Measurements from ENCODE around the gene TIMM44.

Gene TIMM44

DNA sequence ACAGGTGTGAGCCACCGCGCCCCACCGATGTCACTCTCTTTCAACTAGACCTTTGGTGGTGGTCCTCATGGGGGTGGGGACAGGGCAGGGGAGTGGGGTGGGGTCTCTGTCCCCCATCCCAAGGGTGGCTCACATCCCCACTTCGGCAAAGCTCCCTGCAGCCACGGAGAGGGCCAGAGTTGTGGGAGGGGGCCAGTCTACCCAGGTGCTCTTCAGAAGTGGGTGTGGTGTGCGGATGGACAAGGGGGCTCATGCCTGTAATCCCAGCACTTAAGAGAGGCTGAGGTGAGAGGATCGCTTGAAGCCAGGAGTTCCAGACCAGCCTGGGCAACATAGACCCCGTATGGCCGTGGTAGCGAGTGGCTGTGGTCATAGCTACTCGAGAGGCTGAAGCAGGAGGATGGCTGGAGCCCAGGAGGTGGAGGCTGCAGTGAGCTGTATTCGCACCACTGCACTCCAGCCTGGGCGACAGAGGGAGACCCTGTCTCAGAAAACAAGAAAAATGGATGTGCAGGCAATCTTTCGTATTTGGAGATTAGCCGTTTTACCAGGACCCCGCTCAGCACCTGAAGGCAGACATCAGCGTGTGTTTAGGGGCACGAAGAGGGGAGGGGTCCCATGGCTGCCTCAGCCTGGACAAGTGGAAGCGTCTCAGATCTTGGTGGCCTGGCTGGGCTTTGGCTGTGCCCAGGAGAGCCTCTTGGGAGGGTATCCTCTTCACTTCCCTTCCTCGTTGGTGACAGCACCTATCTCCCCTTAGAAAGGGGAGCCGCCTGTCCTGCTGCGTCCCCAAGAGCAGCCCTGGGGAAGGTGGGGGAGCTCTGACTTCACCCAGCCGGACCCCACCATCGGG lies 28.0 kb downstream of the TIMM44 start:
- in situ Hi-C loops (cut with HindIII; ENCODE audit: low sequenced_read_pairs), result no loop called here

DNA sequence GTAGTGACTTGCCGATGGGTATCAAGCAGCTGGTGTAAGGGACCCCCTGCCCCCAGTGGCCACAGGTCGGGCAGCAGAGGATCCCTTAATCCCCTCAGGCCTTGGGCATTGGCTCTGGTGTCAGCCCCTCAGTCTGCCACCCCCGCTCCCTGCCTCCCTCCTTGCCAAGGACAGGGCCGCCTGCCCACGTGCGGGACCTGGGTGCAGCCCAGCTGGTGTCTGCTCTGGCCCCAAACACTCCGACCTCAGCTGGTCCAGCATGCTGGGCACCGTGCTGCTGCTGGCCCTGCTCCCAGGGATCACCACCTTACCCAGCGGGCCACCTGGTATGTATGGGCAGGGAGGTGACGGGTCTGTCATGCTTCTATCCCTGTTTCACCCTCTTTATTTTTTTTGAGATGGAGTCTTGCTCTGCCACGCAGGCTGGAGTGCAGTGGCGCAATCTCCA lies 28.8 kb downstream of the TIMM44 start, which contains the start of gene TGFBR3L:
Gene TGFBR3L (plus strand): TSS at position 233 of the 448 bp plus-strand sequence.
- in situ Hi-C loops (cut with HindIII; ENCODE audit: low sequenced_read_pairs), result no loop called here

DNA sequence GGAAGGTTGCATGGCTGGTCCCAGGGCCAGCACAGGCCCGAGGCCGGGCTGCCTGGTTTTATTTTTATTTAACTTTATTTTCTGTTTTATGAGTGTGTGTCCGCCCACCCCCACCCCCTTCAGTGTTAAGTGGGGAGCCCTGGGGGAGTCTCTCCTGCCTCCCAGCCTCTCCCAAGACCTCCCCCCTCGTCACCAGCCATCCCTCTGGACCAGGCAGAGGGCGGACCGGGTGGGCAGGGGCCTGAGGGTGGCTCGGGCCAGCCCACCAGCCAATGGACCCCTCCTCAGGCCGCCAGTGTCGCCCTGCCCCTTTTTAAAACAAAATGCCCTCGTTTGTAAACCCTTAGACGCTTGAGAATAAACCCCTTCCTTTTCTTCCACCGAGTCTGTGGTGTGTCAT lies 29.4 kb downstream of the TIMM44 start:
- in situ Hi-C loops (cut with HindIII; ENCODE audit: low sequenced_read_pairs), result no loop called here

DNA sequence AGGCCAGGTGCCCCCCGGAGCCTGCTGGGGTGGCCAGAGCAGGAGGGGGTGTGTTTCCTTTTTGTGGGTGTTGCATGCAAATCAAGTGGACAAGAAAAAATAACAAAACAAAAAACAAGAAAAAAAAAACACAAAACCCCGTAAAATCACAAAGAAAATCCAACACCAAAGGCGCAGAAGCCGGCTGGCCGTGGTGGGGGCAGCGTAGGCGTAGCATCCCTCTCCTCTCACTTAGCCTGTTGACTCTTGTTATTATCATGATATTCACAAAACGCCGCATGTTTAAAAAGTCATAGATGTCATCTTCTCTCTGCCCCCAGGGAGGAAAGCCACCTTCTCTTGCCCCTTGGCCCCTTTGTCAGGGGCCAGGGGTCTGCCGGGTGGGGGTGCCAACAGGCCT lies 29.8 kb downstream of the TIMM44 start:
- in situ Hi-C loops (cut with HindIII; ENCODE audit: low sequenced_read_pairs), result no loop called here

DNA sequence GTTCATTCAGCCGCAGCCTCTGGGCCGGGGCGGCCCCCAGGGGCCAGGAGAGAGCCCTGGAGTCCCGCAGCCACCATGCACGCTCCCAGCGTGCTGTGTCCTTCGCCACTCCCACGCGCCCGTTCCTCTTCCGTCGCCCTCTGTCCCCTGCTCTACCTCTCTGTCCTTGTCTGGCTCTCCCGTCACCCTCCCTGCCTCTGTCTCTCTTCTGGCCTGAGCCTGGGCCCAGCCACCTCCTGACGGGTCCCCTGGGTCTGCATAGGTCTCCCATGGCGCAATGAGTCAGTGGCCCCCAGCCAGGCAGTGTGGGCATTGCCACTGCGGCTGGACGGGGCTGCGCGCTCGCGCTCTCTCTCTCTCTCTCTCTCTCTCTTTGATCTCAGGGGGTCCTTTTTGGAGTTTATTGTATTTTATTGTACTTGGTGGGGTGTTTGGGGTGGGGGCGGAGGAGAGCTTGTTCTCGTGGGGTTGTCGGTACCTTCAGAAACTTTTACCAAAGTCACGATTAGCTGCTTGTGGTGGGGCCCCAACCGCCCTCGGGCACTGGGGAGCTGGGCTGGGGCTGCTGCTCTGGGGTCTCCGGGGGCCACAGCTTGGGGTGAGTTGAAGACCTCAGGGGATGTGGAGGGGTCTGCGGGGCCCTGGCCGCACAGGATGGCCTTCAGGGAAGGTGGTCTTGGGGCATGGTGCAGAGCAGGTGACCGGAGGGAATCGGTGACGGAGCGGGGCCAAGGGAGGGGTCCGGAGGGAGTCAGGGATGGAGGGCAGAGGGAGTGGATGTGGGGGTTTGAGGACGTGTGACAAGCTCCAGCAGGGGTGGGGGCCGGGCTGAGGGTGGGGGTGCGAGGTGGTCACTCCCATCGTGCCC lies 30.5 kb downstream of the TIMM44 start:
- in situ Hi-C loops (cut with HindIII; ENCODE audit: low sequenced_read_pairs), result no loop called here

DNA sequence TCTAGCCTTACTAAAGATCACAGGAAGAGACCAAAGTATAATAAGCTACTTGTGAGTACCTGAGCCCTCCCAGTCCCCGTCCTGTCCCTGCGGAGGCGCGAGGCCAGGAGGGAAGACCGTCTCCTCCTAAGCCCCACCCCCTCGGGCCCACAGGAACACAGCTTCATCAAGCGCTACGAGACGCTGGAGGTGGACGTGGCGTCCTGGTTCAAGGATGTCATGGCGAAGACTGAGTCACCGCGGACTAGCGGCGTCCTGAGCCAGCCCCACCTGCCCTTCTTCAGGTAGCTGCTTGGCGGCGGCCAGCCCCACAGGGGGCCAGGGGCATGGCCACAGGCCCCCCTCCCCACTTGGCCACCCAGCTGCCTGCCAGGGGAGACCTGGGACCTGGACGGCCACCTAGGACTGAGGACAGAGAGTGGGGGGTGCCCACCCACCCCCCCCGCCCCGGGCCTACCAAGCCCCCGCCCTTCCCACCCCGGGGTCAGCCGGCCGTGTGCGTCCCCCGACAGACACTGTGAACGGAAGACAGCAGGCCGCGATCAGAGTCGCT lies 31.2 kb downstream of the TIMM44 start:
- in situ Hi-C loops (cut with HindIII; ENCODE audit: low sequenced_read_pairs), result no loop called here

DNA sequence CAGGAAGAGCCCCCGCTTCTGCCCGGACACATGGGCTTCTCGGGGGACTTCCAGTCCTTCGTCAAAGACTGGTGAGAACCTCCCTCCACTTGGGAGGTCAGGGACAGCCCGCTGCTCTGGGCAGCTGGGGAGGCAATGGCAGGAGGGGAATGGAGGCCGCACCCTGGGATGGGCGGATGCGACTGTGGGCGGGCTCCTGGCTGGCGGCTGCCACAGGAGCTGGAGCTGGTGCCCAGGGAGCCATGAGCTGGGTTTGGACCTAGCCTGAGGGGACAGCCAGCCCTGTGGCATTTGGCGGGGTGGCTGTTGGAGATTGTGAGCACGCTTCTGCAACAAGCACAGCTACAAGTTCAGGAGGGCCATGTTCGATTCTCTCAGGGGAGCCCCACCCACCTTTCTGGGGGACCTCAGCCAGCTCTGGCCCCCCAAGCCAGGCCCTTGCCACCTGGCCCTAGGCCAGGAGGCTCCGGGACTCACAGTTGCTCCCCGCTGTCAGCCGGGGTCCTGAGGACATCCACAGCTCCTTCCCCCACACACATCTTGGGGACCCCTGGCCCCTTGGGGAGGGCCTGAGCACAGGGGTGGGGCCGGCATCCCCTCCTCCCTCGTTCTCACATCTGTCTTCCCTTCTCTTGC lies 31.8 kb downstream of the TIMM44 start:
- in situ Hi-C loops (cut with HindIII; ENCODE audit: low sequenced_read_pairs), result no loop called here

DNA sequence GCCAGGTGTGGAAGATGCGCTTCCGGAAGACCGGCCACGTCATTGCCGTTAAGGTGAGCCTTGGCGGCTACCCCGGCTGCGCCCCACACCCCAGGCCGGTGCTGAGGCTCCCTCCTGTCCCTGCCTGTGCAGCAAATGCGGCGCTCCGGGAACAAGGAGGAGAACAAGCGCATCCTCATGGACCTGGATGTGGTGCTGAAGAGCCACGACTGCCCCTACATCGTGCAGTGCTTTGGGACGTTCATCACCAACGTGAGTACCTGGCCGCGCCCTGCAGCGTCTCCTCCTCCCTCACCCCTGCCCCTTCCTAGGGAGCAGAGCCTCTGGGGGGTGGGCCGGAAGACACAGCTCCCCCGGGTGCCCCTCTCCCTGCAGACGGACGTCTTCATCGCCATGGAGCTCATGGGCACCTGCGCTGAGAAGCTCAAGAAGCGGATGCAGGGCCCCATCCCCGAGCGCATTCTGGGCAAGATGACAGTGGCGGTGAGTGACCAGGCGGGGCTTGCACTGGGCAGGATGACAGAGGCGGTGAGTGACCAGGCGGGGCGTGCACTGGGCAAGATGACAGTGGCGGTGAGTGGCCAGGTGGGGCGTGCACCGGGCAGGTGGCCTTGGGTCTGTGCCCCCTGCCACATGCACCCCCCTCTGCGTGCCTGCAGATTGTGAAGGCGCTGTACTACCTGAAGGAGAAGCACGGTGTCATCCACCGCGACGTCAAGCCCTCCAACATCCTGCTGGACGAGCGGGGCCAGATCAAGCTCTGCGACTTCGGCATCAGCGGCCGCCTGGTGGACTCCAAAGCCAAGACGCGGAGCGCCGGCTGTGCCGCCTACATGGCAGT lies 32.9 kb downstream of the TIMM44 start:
- in situ Hi-C loops (cut with HindIII; ENCODE audit: low sequenced_read_pairs), result no loop called here

DNA sequence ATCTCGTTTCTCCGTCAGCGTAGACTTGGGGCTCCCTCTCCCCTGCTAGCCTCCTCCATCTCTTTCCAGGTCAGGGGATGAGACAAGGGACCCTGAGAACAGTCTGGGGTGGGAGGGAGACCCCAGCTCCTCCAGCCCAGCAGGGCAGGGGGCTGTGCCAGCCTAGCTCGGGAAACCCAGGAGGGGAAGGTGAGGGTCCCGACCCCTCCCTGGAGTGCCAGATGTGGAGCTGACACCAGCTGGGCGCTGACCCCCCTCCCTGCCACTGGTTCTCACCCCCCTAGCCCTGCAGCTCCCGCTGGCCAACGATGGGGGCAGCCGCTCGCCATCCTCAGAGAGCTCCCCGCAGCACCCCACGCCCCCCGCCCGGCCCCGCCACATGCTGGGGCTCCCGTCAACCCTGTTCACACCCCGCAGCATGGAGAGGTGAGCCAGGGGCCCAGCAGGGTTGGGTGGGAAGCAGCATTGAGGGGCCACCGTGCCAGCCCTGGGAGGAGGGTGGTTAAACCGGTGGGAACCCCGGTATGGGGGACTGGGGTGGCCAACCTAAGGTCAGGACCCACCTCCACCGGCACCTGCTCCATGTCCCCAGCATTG lies 33.9 kb downstream of the TIMM44 start:
- in situ Hi-C loops (cut with HindIII; ENCODE audit: low sequenced_read_pairs), result no loop called here

DNA sequence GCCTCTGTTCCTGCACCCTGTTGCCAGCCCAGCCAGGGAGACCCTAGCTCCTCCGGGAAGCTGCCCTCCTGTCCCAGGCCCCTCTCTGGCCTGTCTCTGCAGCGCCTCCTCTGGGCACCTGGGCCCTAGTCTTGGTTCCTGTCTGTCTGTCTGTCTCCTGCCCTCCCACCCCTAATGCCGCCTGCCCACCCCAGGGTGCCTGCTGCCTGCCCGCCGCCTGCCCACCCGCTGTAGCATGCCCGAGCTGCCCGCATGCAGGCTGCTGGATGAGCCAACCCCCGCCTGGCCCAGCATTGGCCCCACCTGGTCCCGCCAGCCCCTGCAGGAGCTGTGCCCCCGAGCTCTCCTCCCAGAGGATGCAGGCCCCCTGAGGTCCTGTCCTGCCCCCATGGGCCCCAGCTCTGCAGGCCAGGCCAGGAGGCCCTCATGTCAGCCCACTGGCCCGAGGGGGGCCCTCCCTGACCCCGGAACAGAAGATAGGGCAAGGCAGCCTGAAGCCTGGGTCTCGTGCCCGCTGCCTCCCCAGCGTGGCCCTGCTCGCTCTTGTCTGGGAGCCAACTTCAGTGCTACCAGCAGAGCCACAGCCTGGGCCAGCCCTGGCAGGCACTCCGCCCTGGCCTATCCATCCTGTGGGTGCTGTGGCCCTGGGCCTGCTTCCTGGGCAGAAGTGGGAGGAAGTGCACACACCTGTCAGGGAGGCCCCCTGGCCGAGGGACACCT lies 34.6 kb downstream of the TIMM44 start:
- in situ Hi-C loops (cut with HindIII; ENCODE audit: low sequenced_read_pairs), result no loop called here

DNA sequence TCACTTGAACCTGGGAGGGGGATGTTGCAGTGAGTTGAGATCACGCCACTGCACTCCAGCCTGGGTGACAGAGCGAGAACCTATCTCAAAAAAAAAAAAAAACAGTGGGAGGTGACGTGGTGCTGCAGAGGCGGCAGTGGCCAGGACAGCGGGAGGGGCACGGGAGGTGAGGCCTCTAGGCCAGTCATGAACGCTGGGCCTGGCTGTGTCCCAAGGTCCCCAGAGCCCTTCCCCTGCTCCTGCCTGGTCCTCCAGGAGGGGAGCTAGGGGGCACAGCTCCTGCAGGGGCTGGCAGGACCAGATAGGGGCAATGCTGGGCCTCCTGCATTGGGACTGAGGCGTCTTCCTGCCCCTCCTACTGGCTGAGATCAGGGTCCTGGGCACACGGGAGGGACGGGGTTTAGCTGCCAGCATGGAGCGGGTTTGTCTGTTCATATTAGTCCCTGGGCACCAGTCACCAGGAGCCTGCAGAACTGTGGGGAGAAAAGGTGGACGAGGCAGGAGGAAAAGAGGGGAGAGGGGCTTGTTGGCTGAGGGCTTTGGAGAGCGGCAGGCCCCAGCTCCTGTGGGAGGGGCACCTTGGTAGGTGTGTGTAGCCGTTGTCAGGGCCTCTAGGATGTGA lies 35.3 kb downstream of the TIMM44 start:
- in situ Hi-C loops (cut with HindIII; ENCODE audit: low sequenced_read_pairs), result no loop called here

DNA sequence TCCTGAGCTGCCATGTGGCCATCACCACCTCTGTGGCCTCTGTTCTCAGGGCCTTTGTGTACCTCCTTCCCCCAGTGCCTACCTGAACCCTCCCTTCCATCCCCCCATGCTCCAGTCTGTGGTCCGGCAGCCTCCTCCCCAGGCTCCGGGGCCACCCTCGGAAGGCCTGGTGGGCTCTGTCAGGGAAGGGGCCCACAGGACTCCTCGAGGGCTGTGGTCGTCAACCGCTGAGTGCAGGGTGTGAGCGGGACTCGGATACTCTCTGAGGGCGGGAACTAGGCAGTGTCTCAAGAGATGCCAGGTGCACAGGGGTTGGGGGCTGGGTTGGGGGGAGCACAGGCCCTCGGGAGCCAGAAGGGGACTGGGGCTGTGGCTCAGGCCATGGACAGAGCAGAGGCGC lies 35.9 kb downstream of the TIMM44 start:
- in situ Hi-C loops (cut with HindIII; ENCODE audit: low sequenced_read_pairs), result no loop called here

DNA sequence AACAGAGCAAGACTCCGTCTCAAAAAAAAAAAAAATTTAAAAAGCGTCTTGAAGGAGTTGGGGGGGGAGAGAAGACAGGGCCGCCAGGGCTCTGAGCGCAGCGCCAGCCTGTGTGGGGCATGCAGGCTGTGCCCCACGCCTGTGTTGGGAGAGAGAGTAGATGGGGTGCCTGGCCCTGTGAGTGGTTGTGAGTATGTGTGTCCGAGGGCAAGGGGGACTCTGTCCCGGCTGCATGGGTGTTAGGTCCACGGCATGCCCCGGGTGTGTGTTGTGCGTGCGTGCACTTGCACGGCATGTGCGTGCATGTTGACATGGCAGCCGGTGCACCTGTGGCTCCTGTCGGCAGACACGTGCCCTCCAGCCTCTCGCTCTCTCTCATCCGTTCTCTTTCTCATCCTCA lies 36.3 kb downstream of the TIMM44 start:
- in situ Hi-C loops (cut with HindIII; ENCODE audit: low sequenced_read_pairs), result no loop called here

DNA sequence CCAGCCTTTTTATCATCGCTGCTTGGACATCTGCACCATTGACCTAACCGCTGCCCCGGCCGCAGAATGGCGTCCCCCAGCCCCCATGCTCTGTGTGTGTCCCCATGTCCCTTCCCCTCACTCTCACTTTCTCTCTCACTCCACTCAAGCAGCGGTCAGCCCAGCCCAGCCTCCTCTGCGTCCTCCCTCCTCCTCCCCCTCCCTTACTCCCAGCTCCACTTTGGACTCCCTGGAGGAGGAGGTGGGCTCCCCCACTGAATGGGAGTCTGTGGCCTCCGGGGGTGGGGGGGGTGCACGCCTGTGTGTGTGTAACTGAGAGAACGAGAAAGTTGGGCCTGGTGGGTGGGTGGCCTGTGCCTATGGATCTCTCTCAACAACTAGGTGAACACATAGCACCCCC lies 37.6 kb downstream of the TIMM44 start:
- in situ Hi-C loops (cut with HindIII; ENCODE audit: low sequenced_read_pairs), result no loop called here

DNA sequence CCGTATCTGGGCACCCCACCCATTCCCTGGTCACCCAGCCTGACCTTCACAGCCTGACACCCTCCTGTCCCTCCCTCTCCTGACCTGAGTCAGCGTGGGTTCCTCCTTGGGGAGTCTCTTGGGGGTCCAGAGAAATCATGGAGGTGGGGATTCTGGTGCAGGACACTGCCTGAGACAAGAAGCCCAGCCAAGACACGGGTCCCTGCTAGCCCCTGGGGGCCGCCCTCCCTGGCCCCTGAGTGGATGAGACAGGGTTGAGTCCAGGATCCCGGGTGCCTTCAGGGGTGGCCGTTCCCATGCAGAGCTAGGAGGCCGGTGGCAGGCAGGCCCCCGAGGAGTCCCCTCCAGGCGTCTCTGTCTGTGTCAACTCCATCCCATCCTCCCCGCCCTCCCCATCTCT lies 38.2 kb downstream of the TIMM44 start:
- in situ Hi-C loops (cut with HindIII; ENCODE audit: low sequenced_read_pairs), result no loop called here

DNA sequence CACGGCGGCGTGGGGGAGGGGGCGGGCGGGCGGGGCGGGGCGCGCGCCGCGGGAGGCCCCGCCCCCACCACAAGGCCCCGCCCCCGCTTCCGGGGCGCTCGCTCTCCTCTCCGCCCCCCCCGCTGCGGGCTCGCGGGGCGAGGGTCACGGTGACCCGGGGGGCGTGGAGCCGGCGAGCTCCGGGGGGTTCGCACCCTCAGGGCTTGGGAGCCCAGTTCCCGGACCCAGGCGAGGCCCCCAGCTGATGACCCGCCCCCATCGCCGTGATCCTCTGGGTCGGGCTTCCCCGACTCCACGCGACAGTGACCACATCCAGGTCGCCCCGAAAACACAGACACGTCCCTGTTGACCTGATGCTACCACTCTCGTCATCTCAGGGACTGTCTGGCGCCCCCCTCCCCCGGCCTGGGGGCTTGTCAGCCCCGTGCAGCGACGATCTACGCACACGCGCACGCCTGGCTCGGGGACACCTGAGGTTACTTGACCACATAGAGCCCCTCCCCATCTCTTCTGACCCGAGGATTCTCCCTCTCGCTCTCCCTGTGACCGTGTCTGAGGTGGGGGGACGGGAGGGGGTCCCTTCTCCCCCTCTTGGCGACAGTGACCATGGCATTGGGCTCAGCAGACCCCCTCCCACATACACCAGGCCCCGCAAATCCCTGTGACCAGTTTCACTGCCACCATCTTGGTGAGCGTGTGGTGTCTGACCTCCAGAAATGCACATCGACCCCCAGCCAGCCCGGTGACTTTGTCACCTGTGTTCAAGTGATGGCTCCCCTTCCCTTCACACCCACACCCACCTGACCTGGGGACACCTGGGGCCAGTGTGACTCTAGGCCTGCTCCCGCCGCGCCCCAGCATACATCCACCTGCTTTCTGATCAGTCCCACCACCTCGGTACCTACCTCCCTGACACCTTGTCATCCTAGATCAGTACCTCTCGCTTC lies 39.1 kb downstream of the TIMM44 start:
- in situ Hi-C loops (cut with HindIII; ENCODE audit: low sequenced_read_pairs), result no loop called here

DNA sequence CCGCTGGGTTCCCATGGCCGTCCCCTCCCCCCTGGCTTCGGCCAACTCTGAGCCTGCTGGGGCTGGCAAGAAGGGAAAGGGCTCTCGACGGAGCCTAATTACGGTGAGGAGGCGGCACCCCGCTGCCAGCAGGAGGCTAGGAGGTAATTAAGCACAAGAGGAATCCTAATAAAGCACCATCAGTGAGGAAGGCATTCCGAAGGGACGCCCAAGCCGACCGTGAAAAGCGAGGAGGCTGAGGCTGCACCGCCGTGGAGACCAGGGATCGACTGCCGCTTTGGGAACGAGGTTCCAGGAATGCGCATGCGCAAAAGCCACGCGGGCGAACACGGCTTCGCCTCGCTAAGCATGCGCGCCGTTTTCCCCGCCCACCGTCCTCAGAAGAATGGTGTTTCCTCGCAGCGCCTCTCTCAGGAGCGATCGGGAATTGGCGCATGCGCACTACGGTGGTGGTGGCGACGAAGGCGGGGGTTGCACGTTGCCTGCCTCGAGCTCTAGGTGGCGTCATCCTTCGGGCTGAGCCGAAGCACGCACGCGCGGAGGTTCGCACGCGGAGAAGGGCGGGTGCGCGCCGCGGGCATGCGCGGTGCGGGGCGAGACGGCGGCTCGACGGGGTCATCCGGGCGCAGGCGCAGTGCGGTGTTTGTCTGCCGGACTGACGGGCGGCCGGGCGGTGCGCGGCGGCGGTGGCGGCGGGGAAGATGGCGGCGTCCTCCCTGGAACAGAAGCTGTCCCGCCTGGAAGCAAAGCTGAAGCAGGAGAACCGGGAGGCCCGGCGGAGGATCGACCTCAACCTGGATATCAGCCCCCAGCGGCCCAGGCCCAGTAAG lies 40.0 kb downstream of the TIMM44 start, which contains the start of gene MAP2K7:
Gene MAP2K7 (plus strand): TSS at position 634 of the 830 bp plus-strand sequence. CDS start 68 bp downstream, at position 702.
- in situ Hi-C loops (cut with HindIII; ENCODE audit: low sequenced_read_pairs), result no loop called here
